ENCODE measurements around the gene PRR3. TPM values are rescaled to one million over a fixed set of nuclear protein-coding genes. Genes with fewer than 3 reads are reported as not detected.
A peak's percentile ranks its signal among the peaks of the same experiment; 100 is the strongest.

PRR3 gene
- total RNA-seq, 1 experiment from 2014 or later: 21.0 TPM

DNA sequence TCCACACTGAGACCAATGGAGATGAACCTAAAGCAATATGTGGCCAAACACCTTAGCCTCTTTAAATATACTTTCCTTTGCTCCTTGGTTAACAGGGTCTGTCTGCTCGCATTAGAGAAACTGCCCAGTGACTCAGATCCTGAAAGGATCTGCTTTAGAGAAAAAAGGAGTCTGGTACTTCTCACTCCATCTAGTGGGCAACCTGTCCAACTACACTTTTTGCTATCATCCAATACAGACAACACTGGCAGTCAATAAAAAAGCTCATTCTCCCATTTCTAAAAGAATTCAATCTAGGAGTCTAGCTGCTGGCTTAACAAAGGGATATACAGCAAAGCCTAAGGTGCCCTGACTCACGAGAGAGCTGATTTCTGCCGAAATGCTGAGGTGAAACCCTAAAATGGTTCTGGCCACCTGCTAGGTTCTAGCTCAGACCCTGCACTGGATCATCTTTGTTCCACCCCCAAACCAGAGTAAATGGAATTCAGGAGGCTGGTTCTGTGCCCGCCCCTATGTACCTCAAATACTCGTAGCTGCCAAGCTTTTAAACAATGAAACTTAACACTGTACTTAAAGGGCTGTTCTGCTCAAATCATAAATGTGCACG is 12.3 kb upstream of the PRR3 start:
- TF ChIP-seq CTCF (IDR thresholded peaks at IDR 0.05; ENCODE audit: unreplicated experiment): peak; percentile 77
- peaks cover 19% of the 10 kb centered on the region for H3K36me3 Mint-ChIP-seq (ENCODE audit: insufficient read depth, unreplicated experiment)
- H3K4me1 Mint-ChIP-seq (ENCODE audit: low read depth, unreplicated experiment): peaks cover 18% of the 10 kb centered on the region
- CTCF ChIA-PET: interaction anchor here (0.5 to 3.5 kb wide), 13 partner anchors 10 to 326 kb away, joined by 3 to 76 read pairs (median 4); partner anchors contain the start of genes DHX16, GNL1 and PRR3
- DNase-seq: peak; percentile 26
- no peaks in the 10 kb centered on the region for H3K9me3 Mint-ChIP-seq (ENCODE audit: low read depth, unreplicated experiment)
- no peak overlapping the region for H3K27ac Mint-ChIP-seq (ENCODE audit: unreplicated experiment)
- intact Hi-C loops (cut with micrococcal nuclease; ENCODE audit: unreplicated experiment): loop anchor here (1.0 to 10.0 kb wide), 3 partner anchors 53 to 180 kb away; partner anchors contain the start of gene TUBB
- H3K4me3 Mint-ChIP-seq (ENCODE audit: low read depth, unreplicated experiment): no peak overlapping the region
- H3K27me3 Mint-ChIP-seq (ENCODE audit: unreplicated experiment): no peaks in the 10 kb centered on the region
- BruUV-seq (replicated peaks): no TSS peak

DNA sequence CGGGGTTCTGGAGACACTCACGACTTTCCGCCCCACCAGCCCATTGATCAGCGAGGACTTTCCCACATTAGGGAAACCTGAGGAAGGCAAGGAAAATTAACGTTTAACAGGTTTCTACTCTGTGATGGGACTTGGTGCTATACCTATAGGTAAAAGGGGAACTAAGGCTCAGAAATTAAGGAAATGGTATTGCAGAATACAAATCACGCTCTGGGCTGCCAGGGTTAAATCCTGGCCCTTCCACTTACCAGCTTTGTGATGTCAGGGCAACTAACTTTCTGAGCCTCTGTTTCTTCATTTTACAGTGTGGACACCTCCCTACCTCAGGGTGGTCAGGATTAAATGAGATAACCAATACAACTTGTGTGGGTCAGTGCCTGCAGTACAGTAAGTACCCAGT is 9.6 kb upstream of the PRR3 start:
- Mint-ChIP-seq H3K27ac (ENCODE audit: unreplicated experiment) (no peak overlapping the region), H3K36me3 (ENCODE audit: insufficient read depth, unreplicated experiment) (peaks cover 32% of the 10 kb centered on the region), H3K9me3 (ENCODE audit: low read depth, unreplicated experiment) (no peaks in the 10 kb centered on the region), H3K27me3 (ENCODE audit: unreplicated experiment) (no peaks in the 10 kb centered on the region), H3K4me3 (ENCODE audit: low read depth, unreplicated experiment) (no peak overlapping the region), H3K4me1 (ENCODE audit: low read depth, unreplicated experiment) (peaks cover 8% of the 10 kb centered on the region)
- no peak for DNase-seq
- CTCF ChIA-PET: no interaction called here
- no peak for TF ChIP-seq CTCF (IDR thresholded peaks at IDR 0.05; ENCODE audit: unreplicated experiment)
- intact Hi-C loops (cut with micrococcal nuclease; ENCODE audit: unreplicated experiment): loop anchor here (10.0 kb wide), 1 partner anchor 177 kb away; the partner anchor contains the start of gene TUBB
- no TSS peak for BruUV-seq (replicated peaks)

GRCh38 chr6:30548375-30548774 is 8.7 kb upstream of the PRR3 start:
- no TSS peak for BruUV-seq (replicated peaks)
- Mint-ChIP-seq H3K4me3 (ENCODE audit: low read depth, unreplicated experiment) (no peak overlapping the region), H3K27ac (ENCODE audit: unreplicated experiment) (no peak overlapping the region), H3K4me1 (ENCODE audit: low read depth, unreplicated experiment) (no peaks in the 10 kb centered on the region), H3K27me3 (ENCODE audit: unreplicated experiment) (no peaks in the 10 kb centered on the region), H3K9me3 (ENCODE audit: low read depth, unreplicated experiment) (no peaks in the 10 kb centered on the region), H3K36me3 (ENCODE audit: insufficient read depth, unreplicated experiment) (peaks cover 37% of the 10 kb centered on the region)
- intact Hi-C loops (cut with micrococcal nuclease; ENCODE audit: unreplicated experiment): loop anchor here (10.0 kb wide), 1 partner anchor 176 kb away; the partner anchor contains the start of gene TUBB
- CTCF ChIA-PET: interaction anchor here (0.9 kb wide), 1 partner anchor 66 kb away, joined by 3 read pairs; no protein-coding TSS in a partner anchor
- no peak for DNase-seq
- no peak for TF ChIP-seq CTCF (IDR thresholded peaks at IDR 0.05; ENCODE audit: unreplicated experiment)

DNA sequence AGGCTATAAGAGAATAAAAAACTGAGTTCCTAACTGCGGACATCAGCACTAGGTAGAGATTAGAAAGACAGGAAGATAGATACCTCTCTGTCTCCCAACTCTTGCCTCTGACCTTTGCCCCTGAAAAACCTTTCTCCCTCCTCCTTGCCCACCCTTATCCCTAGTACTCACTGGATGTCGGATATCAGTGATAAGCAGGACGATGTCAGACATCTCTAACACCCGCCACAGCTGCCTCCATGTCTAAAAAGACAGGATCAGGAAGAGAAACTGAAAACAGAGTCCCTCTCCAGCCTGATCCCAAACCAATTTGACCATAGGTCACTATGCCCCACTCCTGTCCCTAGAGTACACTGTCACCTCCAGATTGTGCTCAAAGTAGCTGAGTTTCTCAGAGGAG is 2.7 kb upstream of the PRR3 start:
- Mint-ChIP-seq H3K9me3 (ENCODE audit: low read depth, unreplicated experiment) (no peaks in the 10 kb centered on the region), H3K4me3 (ENCODE audit: low read depth, unreplicated experiment) (no peak overlapping the region), H3K4me1 (ENCODE audit: low read depth, unreplicated experiment) (peaks cover 21% of the 10 kb centered on the region), H3K36me3 (ENCODE audit: insufficient read depth, unreplicated experiment) (peaks cover 62% of the 10 kb centered on the region), H3K27ac (ENCODE audit: unreplicated experiment) (no peak overlapping the region), H3K27me3 (ENCODE audit: unreplicated experiment) (no peaks in the 10 kb centered on the region)
- TF ChIP-seq CTCF (IDR thresholded peaks at IDR 0.05; ENCODE audit: unreplicated experiment): no peak
- no peak for DNase-seq
- CTCF ChIA-PET: no interaction called here
- BruUV-seq (replicated peaks): no TSS peak
- intact Hi-C loops (cut with micrococcal nuclease; ENCODE audit: unreplicated experiment): no loop called here

Measured in Calu3 (cell line).